GM21529 (cell line): ENCODE measurements around the gene TMEM63C.

Experiments used
- ATAC-seq: cut with Tn5 transposase; IDR thresholded peaks from one replicate; pipeline ENCODE4 v1.9.1; 2021; ENCODE audit not compliant: unreplicated experiment

TMEM63C gene

GRCh38 chr14:77253333-77254190 is 72.0 kb downstream of the TMEM63C start:
- no peak for ATAC-seq

- ATAC-seq: no peak
Measured at GRCh38 chr14:77256694-77257093, 75.1 kb downstream of the TMEM63C start.

GRCh38 chr14:77257700-77258099 is 76.1 kb downstream of the TMEM63C start:
- ATAC-seq: no peak

- no peak for ATAC-seq
Measured at GRCh38 chr14:77258566-77258965, 77.0 kb downstream of the TMEM63C start.

GRCh38 chr14:77259025-77259715 is 77.6 kb downstream of the TMEM63C start:
- no peak for ATAC-seq

GRCh38 chr14:77260199-77260598 is 78.6 kb downstream of the TMEM63C start:
- no peak for ATAC-seq

- no peak for ATAC-seq
Measured at GRCh38 chr14:77260631-77261030, 79.0 kb downstream of the TMEM63C start.

- ATAC-seq: no peak
Measured at GRCh38 chr14:77264466-77265186, 83.0 kb downstream of the TMEM63C start.

- no peak for ATAC-seq
Measured at GRCh38 chr14:77265187-77265515, 83.6 kb downstream of the TMEM63C start.

GRCh38 chr14:77265561-77266335 is 84.2 kb downstream of the TMEM63C start:
- ATAC-seq: no peak

- no peak for ATAC-seq
Measured at GRCh38 chr14:77266336-77266735, 84.7 kb downstream of the TMEM63C start.

GRCh38 chr14:77267937-77268699 is 86.5 kb downstream of the TMEM63C start:
- ATAC-seq: no peak

- no peak for ATAC-seq
Measured at GRCh38 chr14:77268989-77269600, 87.5 kb downstream of the TMEM63C start.

GRCh38 chr14:77270361-77271112 is 88.9 kb downstream of the TMEM63C start:
- no peak for ATAC-seq

- no peak for ATAC-seq
Measured at GRCh38 chr14:77271113-77271710, 89.6 kb downstream of the TMEM63C start, which contains the start of gene NGB. TSS of gene NGB (minus strand) at chr14:77271206. CDS start at chr14:77270937, 269 bp downstream.

GRCh38 chr14:77272261-77272660 is 90.7 kb downstream of the TMEM63C start:
- no peak for ATAC-seq

GRCh38 chr14:77273796-77274195 is 92.2 kb downstream of the TMEM63C start:
- ATAC-seq: no peak

GRCh38 chr14:77275041-77275580 is 93.5 kb downstream of the TMEM63C start:
- no peak for ATAC-seq
